HG02885 (cell line): ENCODE data around the gene SOWAHB.

Experiments
- ATAC-seq: cut with Tn5 transposase; IDR thresholded peaks from one replicate; pipeline ENCODE4 v1.9.1; 2021; ENCODE audit warnings: mild to moderate bottlenecking; ENCODE audit not compliant: unreplicated experiment, poor library complexity

SOWAHB gene

GRCh38 chr4:76858319-76858718, 39.6 kb downstream of the SOWAHB start:
- ATAC-seq: no peak

DNA sequence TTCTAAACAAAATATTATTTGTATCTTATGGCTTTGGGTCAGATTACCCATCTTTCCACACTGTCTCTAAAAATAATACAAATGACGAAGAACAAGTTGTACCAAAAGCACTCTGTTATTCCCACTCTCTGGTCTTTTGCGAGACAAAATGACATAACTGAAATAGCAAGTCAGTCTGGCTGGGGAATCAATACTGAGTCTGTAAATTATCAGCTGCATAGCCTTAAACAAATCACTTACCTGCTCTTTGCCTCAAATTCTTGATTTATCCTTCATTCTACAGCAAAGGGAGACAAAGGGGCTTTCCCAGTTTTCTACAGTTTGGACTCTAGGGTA, 40.9 kb downstream of the SOWAHB start:
- ATAC-seq: no peak

- no peak for ATAC-seq
Measured at GRCh38 chr4:76856243-76857073, 41.5 kb downstream of the SOWAHB start.

DNA sequence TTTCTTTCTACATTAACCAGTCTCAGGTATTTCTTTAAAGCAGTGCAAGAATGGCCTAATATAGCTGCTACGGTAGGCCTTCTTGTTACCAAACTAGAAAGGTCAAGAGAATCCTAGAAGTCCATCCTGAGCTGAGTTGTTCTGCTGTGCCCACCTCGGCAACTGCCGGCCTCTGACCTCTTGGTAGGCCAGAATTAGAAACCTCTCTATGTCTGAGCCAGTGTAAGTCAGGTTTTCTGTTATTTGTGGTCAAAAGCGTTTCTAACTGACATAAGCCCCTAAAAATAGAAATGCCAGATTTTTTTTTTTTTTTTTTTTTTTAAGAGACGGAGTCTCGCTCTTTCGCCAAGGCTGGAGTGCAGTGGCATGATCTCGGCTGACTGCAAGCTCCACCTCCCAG, 43.1 kb downstream of the SOWAHB start:
- ATAC-seq: peak; percentile 83

- ATAC-seq: no peak
Measured at GRCh38 chr4:76851375-76851774, 46.6 kb downstream of the SOWAHB start.

DNA sequence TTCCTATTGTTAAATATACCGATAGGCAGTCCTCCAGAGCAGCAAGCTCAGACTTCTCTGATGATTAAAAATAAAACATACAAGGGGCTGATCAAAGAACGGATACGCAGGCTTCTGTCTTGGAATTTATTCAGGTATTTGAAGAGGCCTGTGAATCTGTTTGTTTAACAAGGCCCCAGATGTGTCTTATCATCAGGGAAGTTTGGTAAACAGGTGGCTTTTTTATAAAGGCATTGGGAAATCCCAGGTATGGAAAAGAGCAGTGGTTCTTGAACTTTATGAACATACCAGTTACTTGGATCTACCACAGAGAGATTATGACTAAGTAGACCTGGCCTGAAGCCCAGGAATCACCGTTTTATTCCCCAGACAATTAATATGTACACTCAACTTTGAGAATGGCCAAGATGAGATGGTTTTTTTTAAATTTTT, 47.9 kb downstream of the SOWAHB start:
- no peak for ATAC-seq
